HG03159 (cell line): Measurements from ENCODE around the gene FRYL.
"Not testable (repeated sequence)": the region's sequence is repeated elsewhere in the genome, so short reads cannot be mapped to it uniquely, and the experiment has no call there.

Source experiments
- ATAC-seq: cut with Tn5 transposase; IDR thresholded peaks from one replicate; pipeline ENCODE4 v1.9.1; 2021; ENCODE audit warnings: mild to moderate bottlenecking, moderate library complexity; ENCODE audit not compliant: unreplicated experiment

The FRYL gene

DNA sequence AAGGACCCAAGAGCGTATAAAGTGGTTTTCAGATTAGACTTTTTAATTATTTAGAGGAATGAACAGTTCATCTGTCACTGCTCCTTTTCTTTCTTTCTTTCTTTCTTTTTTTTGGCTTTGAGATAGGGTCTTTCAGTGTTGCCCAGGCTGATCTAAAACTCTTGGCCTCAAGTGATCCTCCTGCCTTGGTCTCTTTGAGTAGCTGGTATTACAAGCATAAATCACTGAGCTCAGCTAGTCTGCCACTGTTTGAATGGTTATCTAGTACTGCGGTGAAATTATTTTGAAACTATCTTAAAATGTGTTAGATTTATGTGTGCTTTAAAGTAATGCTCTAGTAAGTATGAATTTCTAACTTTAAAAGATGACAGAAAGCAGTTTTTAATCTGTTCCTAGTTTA, 6.5 kb upstream of the FRYL start:
- ATAC-seq: no peak

DNA sequence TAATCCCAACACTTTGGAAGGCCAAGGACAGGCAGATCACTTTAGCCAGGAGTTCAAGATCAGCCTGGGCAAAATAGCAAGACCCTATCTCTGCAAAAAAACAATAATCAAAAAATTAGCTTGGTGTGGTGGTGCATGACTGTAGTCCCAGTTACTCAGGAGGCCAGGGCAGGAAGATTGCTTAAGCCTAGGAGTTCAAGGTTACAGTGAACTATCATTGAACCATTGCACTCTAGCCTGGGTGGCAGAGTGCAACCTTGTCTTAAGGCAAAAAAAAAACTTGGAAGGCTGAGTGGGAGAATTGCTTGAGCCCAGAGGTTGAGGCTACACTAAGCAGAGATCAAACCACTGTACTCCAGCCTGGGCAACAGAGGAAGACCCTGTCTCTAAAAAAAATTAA, 5.2 kb upstream of the FRYL start:
- no peak for ATAC-seq

GRCh38 chr4:48781968-48782367, 1.9 kb upstream of the FRYL start:
- no peak for ATAC-seq

GRCh38 chr4:48780865-48781214, 761 bp upstream of the FRYL start:
- no peak for ATAC-seq

- peak; percentile 33 for ATAC-seq
Measured at GRCh38 chr4:48779095-48779997, 733 bp downstream of the FRYL start.

- no peak for ATAC-seq
Measured at GRCh38 chr4:48778431-48779094, 1.5 kb downstream of the FRYL start.

GRCh38 chr4:48777739-48778138, 2.3 kb downstream of the FRYL start:
- no peak for ATAC-seq

DNA sequence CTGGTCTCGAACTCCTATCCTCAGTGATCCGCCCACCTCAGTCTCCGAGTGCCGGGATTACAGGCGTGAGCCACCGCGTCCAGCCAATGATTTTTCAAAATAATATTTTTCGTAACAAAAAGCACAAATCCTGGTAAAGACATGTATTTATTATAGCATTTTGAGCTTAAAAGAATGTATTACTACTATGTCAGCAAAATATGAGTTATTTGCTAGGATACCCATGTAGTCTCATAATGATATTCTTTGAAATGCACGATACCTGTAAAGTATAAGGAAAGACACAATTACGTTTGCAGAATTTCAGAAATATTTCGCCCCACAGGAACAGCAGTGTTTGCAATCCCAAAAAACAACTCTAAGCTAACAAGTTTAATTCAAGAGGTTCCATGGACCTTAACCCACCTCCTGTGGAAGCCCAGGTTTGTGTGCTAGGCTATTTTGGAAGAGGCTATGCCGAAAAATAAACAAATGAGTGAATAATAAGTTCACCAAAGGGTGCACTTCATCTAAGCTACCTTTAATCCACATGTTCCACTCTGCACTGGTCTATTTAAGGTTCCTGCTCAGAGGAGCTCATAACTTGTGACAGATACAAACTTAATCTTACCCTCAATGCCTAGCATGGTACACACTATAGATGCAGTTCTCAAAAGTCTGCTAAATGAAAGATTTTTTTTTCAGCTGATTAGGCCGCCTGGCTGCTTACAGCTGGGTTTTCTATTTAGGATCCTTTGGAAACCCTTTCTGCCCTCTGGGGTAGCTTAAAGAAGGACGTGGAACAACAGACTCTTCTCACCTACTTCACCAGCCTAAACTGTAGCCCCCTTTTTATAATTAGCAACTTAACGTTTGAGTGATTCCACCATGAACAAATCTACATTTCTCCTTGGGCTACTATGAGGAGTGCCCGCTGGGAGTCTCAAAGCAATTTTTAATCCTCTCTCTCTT, 5.0 kb downstream of the FRYL start:
- ATAC-seq: no peak

DNA sequence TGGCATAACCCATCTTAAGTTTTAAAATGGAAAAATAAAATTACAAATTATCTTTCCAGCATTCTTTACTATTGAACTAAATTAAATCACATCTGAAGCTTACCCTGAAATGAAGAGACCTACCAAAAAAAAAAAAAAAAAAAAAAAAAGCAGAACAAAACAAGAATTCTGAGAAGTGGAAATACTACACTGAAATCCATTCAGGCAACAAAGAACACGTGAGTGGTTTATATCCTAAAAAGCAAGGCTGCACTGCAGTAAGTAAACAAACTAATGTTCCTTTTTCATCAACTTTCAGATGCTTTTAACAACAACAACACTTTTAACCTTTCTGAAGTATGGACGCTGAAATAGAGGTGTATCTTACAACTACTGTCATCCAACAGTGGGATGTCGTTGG, 7.5 kb downstream of the FRYL start:
- no peak for ATAC-seq

DNA sequence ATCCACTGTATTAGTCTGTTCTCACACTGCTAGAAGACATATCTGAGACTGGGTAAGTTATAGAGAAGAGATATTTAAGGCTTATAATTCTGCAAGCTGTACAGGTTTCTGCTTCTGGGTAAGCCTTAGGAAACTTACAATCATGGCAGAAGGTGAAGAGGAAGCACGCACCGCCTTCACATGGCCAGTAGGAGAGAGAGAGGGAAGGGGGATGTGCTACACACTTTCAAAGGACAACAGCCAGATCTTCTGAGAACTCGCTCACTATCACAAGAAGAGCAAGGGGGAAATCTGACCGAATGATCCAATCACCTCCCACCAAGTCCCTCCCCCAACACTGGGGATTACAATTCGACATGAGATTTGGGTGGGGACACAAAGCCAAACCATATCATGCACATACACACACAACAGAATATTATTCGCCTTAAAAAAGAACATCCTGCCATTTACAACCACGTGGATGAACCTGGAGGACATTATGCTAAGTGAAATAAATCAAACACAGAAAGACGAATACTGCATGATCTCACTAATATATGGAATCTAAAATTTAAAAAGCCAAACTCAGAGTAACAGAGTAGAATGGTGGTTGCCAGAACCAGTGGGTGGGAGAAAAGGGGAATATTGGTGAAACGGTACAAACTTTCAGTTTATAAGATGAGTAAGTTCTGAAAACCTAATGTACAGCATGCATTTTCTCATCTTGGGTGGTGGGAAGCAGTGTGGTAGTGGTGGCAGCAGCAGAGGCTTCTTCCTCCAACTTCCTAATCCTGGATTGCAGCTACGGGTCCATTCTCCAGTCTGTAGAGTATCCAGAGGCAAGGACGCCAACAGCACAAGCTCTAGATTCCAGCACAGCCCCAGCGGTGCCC, 12.8 kb downstream of the FRYL start:
- ATAC-seq: no peak

GRCh38 chr4:48766131-48766792, 13.8 kb downstream of the FRYL start:
- no peak for ATAC-seq

DNA sequence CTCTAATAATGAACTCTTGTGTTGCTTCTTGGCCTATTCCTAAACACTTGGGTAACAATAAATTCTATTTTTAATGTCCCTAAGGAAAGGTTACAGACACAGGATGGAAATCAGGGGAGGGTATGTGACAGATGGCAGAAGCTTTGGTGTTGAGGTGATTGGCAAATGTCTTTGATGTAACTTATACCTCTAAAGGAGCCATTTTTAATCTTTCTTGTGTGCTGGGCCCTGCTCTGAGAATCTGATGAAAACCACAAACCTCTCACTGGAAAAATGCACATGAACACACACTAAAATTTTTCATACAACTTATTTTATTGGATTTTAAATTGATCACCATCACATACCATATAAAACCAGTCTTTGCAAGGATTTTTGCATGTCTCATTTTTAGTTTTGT, 17.7 kb downstream of the FRYL start:
- no peak for ATAC-seq

- no peak for ATAC-seq
Measured at GRCh38 chr4:48761286-48761685, 18.8 kb downstream of the FRYL start.

DNA sequence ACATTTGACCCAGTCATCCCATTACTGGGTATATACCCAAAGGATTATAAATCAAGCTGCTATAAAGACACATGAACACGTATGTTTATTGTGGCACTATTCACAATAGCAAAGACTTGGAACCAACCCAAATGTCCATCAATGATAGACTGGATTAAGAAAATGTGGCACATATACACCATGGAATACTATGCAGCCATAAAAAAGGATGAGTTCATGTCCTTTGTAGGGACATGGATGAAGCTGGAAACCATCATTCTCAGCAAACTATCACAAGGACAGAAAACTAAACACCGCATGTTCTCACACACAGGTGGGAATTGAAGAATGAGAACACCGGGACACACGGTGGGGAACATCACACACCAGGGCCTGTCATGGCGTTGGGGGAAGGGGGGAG, 21.4 kb downstream of the FRYL start:
- not testable (repeated sequence) for ATAC-seq

DNA sequence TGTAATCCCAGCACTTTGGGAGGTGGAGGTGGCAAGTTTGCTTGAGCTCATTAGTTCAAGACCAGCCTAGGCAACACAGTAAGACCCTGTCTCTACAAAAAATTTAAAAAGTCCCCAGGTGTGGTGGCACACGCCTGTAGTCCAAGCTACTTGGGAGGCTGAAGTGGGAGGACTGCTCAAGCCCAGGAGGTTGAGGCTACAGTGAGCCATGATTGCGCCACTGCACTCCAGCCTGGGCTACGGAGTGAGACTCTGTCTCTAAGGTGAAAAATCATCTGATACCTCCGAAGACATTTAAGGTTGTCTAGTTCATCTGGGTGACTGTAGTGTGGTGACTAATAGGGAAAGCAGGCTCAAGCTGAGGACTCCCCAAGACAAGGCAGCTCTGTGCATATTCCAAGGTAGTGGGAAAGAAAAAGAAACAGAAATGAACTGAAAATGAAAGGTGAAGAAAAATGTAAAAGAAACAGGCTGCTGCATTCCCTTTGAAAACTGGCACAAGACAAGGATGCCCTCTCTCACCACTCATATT, 23.3 kb downstream of the FRYL start:
- no peak for ATAC-seq

GRCh38 chr4:48755281-48755680, 24.8 kb downstream of the FRYL start:
- ATAC-seq: no peak

DNA sequence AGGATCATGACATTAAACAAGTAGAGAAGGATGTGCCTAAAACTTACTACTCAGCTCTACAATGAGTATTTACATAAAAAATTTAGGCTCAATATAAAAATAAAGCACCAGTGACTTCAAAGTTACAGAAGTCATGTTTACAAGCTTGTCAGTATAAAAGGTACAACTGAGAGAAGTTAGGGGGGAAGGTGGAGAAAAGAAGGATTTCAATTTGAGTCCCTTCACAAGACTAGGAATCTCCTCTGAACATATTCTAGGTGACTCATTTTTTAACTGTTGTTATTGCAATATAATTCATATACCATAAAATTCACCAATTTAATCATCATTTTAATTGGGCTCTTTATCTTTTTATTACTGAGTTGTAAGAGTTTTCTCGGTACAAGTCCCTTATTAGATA, 26.9 kb downstream of the FRYL start:
- ATAC-seq: no peak

DNA sequence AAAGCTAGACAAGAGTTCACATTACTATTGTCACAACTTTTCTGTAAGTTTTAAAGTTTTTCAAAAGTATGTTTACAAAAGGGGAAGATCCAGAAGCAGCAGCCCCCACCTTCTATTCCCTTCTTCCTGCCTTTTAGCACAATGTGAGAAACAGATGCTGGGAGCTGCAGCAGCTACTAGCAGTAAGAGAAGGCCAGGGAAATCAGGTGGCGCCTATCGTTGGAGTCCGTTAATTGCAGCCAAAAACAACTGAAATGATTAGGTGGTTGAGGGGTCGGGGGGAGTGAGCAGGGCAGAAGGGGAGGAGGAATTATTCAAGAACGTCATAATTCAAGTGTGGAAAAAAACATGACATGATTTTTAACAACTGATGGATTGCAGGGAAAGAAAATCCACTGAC, 27.4 kb downstream of the FRYL start:
- ATAC-seq: no peak

DNA sequence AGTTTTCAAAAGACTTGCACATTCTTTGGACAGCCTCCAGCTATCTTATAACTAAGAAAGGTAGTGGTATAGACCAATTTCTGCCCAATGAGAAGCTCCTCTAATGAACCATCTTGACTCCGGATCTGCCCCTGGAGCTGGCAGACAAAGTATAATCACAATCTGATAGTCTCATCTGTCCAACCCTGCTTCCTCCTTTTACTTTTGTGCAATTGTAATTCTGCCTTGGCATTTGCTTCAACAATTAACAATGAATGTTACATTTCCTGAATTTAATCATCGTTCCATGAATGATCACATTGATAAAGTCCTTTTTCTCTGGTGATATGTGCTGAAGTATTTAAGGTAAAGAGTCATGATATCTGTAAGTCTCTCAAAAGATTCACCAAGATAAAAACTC, 27.8 kb downstream of the FRYL start:
- no peak for ATAC-seq
